Osteocyte (in vitro differentiated cells): ENCODE results near the gene SF3A1. TPM values are rescaled to one million over a fixed set of nuclear protein-coding genes. Genes with fewer than 3 reads are reported as not detected.

Source experiments
- DNase-seq: peaks from one replicate; pipeline ENCODE4 v3.0.0; 2021; ENCODE audit warnings: mixed read lengths; ENCODE audit not compliant: unreplicated experiment; ENCODE audit errors: extremely low spot score
- H3K27ac Mint-ChIP-seq: one replicate; pipeline ENCODE4 v1.8.0; 2021; ENCODE audit warnings: mild to moderate bottlenecking, mixed read lengths; ENCODE audit not compliant: unreplicated experiment
- H3K27me3 Mint-ChIP-seq: one replicate; pipeline ENCODE4 v1.8.0; 2021; ENCODE audit warnings: mixed read lengths; ENCODE audit not compliant: unreplicated experiment
- H3K36me3 Mint-ChIP-seq: one replicate; pipeline ENCODE4 v1.8.0; 2021; ENCODE audit warnings: mixed read lengths; ENCODE audit not compliant: unreplicated experiment
- H3K4me1 Mint-ChIP-seq: one replicate; pipeline ENCODE4 v1.8.0; 2021; ENCODE audit warnings: mixed read lengths; ENCODE audit not compliant: unreplicated experiment
- H3K4me3 Mint-ChIP-seq: one replicate; pipeline ENCODE4 v1.8.0; 2021; ENCODE audit warnings: mild to moderate bottlenecking, moderate library complexity, mixed read lengths; ENCODE audit not compliant: unreplicated experiment
- H3K9me3 Mint-ChIP-seq: one replicate; pipeline ENCODE4 v1.8.0; 2021; ENCODE audit warnings: mixed read lengths; ENCODE audit not compliant: unreplicated experiment
- total RNA-seq: library from RNA; stranded (reverse); gene quantifications from 2 replicates; pipeline ENCODE4 v1.2.1, GENCODE V29; 2021
- TF ChIP-seq, protein P1 (sequence below): fragments of 200-600 bp; sonication (generic); IDR thresholded peaks from 2 replicates; pipeline ENCODE4 v1.5.0; 2021; ENCODE audit warnings: antibody characterized with exemption, mild to moderate bottlenecking, moderate library complexity

The SF3A1 gene
- total RNA-seq, 1 donor from 2014 or later, result 170 TPM

DNA sequence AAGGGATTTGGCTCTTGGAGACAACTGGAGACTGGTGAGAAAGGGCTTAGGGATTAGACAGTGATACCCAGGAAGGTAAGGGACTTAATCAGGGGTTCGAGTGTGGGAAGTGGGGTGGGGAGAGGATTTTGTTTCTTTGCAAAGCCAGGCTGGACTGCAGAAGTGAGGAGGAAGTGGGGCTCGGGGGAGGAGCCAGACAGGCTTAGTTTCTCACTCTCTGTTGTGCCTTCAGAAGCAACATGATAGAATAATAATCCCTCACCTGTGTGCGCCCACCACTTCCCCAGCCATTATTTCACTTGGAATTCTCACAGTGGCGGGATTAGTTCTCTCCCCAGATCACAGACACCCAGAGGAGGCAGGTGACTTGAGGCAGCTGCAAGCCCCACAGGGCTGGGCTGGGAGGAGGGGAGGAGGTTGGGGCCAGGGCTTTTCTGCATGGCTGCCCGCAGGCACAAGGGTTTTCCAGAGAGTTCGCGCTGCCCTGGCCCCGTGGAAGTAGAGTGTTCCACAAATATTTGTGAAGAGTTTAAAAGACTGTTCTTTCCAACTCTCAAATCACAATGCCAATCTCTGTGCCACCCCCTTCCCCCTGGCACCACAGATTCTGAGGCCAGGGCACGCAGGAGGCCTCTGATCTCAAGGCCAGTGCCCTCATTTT is 36.1 kb upstream of the SF3A1 start:
- TF ChIP-seq, protein P1, sequence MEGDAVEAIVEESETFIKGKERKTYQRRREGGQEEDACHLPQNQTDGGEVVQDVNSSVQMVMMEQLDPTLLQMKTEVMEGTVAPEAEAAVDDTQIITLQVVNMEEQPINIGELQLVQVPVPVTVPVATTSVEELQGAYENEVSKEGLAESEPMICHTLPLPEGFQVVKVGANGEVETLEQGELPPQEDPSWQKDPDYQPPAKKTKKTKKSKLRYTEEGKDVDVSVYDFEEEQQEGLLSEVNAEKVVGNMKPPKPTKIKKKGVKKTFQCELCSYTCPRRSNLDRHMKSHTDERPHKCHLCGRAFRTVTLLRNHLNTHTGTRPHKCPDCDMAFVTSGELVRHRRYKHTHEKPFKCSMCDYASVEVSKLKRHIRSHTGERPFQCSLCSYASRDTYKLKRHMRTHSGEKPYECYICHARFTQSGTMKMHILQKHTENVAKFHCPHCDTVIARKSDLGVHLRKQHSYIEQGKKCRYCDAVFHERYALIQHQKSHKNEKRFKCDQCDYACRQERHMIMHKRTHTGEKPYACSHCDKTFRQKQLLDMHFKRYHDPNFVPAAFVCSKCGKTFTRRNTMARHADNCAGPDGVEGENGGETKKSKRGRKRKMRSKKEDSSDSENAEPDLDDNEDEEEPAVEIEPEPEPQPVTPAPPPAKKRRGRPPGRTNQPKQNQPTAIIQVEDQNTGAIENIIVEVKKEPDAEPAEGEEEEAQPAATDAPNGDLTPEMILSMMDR, result no peak
- Mint-ChIP-seq H3K27me3 (no peaks in the 10 kb centered on the region), H3K36me3 (no peaks in the 10 kb centered on the region), H3K4me1 (peaks cover 11% of the 10 kb centered on the region), H3K4me3 (no peak overlapping the region), H3K9me3 (no peaks in the 10 kb centered on the region), H3K27ac (no peak overlapping the region)
- DNase-seq, result no peak

GRCh38 chr22:30390974-30391691 is 34.4 kb upstream of the SF3A1 start:
- TF ChIP-seq, protein P1, result peak; percentile 58
- peaks cover 12% of the 10 kb centered on the region for H3K4me1 Mint-ChIP-seq
- no peak overlapping the region for H3K27ac Mint-ChIP-seq
- no peak for DNase-seq
- H3K27me3 Mint-ChIP-seq, result no peaks in the 10 kb centered on the region
- H3K36me3 Mint-ChIP-seq, result no peaks in the 10 kb centered on the region
- no peaks in the 10 kb centered on the region for H3K9me3 Mint-ChIP-seq
- H3K4me3 Mint-ChIP-seq, result no peak overlapping the region

DNA sequence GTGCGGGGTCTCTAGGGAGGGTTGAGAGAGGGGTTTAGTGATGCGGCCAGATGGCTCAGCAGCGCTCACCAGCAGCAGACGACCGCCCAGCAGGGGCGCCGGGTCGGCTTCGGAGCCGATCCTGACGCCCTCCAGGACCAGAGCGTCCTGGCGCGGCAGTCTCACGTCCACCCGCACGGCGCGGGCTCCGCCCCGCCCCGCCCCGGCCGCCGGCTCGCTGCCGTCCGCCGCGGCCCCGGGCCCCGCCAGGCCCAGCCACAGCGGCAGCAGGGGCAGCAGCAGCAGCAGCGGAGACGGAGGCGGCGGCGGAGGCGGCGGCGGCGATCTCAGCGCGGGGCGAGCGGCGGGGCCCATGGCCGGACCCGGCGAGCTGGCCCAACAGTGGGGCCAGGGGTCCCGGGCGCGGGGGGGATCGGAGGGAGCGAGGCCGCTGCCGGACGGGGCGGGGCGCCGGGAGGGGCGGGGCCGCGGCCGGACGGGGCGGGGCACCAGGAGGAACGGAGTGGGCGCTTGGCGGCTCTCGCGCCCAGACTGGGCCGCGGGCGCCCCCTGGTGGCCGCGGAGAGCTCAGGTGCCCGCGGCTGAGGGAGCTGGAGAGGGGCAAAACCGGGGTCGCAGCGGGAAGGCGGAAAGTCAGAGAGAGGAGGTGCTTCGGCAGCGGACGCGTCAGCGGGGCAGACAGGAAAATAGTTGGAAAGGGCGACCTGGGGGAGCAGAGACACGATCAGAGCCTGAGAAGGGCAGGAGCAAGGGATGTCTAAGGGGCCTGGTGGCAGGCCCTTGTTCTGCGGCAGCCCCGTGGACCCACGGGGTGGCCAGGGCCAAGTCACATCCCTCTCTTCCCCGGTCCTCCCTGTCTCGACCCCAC is 30.5 kb upstream of the SF3A1 start, which contains the start of gene RNF215:
Gene RNF215, minus strand, starts transcription at position 452 of the 868 bp plus-strand sequence. Its CDS starts 98 bp downstream, at position 354.
- Mint-ChIP-seq H3K27me3 (no peaks in the 10 kb centered on the region), H3K9me3 (no peaks in the 10 kb centered on the region), H3K4me3 (peak within 1 kb of the TSS; percentile 84), H3K4me1 (peaks cover 14% of the 10 kb centered on the region), H3K27ac (peak within 1 kb of the TSS; percentile 89), H3K36me3 (peaks cover 7% of the 10 kb centered on the region)
- TF ChIP-seq, protein P1, result peak; percentile 94
- peak; percentile 96 for DNase-seq

GRCh38 chr22:30386608-30386959 is 29.9 kb upstream of the SF3A1 start:
- Mint-ChIP-seq H3K4me1 (peaks cover 14% of the 10 kb centered on the region), H3K4me3 (peak overlapping the region; percentile 84), H3K36me3 (peaks cover 7% of the 10 kb centered on the region), H3K9me3 (no peaks in the 10 kb centered on the region), H3K27ac (peak overlapping the region; percentile 81), H3K27me3 (no peaks in the 10 kb centered on the region)
- TF ChIP-seq, protein P1, result no peak
- DNase-seq, result no peak
